ENCODE data around the gene ZFHX3.

Gene ZFHX3

GRCh38 chr16:72928090-72928981 lies 119.6 kb downstream of the ZFHX3 start:
- no peak for DNase-seq (ENCODE audit: low spot score)

- DNase-seq (ENCODE audit: low spot score), result no peak
Observed at GRCh38 chr16:72927199-72928089, 120.5 kb downstream of the ZFHX3 start.

- DNase-seq (ENCODE audit: low spot score), result no peak
Observed at GRCh38 chr16:72926177-72927070, 121.5 kb downstream of the ZFHX3 start.

- no peak for DNase-seq (ENCODE audit: low spot score)
Observed at GRCh38 chr16:72925631-72925979, 122.3 kb downstream of the ZFHX3 start.

GRCh38 chr16:72924927-72925630 lies 122.8 kb downstream of the ZFHX3 start:
- no peak for DNase-seq (ENCODE audit: low spot score)

- no peak for DNase-seq (ENCODE audit: low spot score)
Observed at GRCh38 chr16:72924537-72924926, 123.4 kb downstream of the ZFHX3 start.

GRCh38 chr16:72923757-72924156 lies 124.2 kb downstream of the ZFHX3 start:
- DNase-seq (ENCODE audit: low spot score), result no peak

GRCh38 chr16:72922714-72923113 lies 125.2 kb downstream of the ZFHX3 start:
- DNase-seq (ENCODE audit: low spot score), result no peak

GRCh38 chr16:72921620-72922019 lies 126.3 kb downstream of the ZFHX3 start:
- no peak for DNase-seq (ENCODE audit: low spot score)

- DNase-seq (ENCODE audit: low spot score), result no peak
Observed at GRCh38 chr16:72921106-72921505, 126.8 kb downstream of the ZFHX3 start.

- DNase-seq (ENCODE audit: low spot score), result no peak
Observed at GRCh38 chr16:72917051-72917450, 130.9 kb downstream of the ZFHX3 start.

GRCh38 chr16:72915331-72915730 lies 132.6 kb downstream of the ZFHX3 start:
- DNase-seq (ENCODE audit: low spot score), result no peak

GRCh38 chr16:72913551-72913950 lies 134.4 kb downstream of the ZFHX3 start:
- DNase-seq (ENCODE audit: low spot score), result no peak

- no peak for DNase-seq (ENCODE audit: low spot score)
Observed at GRCh38 chr16:72911971-72912370, 136.0 kb downstream of the ZFHX3 start.

- DNase-seq (ENCODE audit: low spot score), result no peak
Observed at GRCh38 chr16:72910875-72911274, 137.1 kb downstream of the ZFHX3 start.

GRCh38 chr16:72910381-72910780 lies 137.5 kb downstream of the ZFHX3 start:
- DNase-seq (ENCODE audit: low spot score), result no peak

GRCh38 chr16:72909196-72909595 lies 138.7 kb downstream of the ZFHX3 start:
- DNase-seq (ENCODE audit: low spot score), result no peak

- DNase-seq (ENCODE audit: low spot score), result no peak
Observed at GRCh38 chr16:72908362-72909167, 139.4 kb downstream of the ZFHX3 start.

GRCh38 chr16:72905581-72905980 lies 142.3 kb downstream of the ZFHX3 start:
- no peak for DNase-seq (ENCODE audit: low spot score)

GRCh38 chr16:72903176-72903575 lies 144.8 kb downstream of the ZFHX3 start:
- DNase-seq (ENCODE audit: low spot score), result no peak

GRCh38 chr16:72902206-72902605 lies 145.7 kb downstream of the ZFHX3 start:
- DNase-seq (ENCODE audit: low spot score), result no peak

Measured in NAMALWA (cell line).